Lung (tissue), 12 donors: ENCODE results near the gene PNLIPRP1. TPM values are rescaled to one million over a fixed set of nuclear protein-coding genes. Genes with fewer than 3 reads are reported as not detected.

ENCODE experiments used
- ATAC-seq: fragments of 200-7000 bp; cut with Tn5 transposase; one replicate; pipeline ENCODE4 v1.9.1; 2020; ENCODE audit warnings: moderate number of reproducible peaks; ENCODE audit not compliant: insufficient read depth, low FRiP score
- DNase-seq, 3 donors: peaks; one replicate each; pipeline ENCODE4 v3.0.0-alpha.2; 2013 to 2017
- H3K27ac ChIP-seq, 2 donors: one replicate each; pipeline ENCODE4 v1.5.1; 2013; ENCODE audit warnings: mild to moderate bottlenecking in 2 of 2, moderate library complexity in 2 of 2, control low read depth in 1 of 2, inconsistent platforms in 1 of 2, low read depth in 1 of 2, low read length in 1 of 2
- H3K27me3 ChIP-seq, 3 donors: one replicate each; pipeline ENCODE4 v1.5.1; 2013; ENCODE audit warnings: low read length in 2 of 3; ENCODE audit not compliant: control insufficient read depth in 3 of 3, insufficient read depth in 3 of 3
- H3K36me3 ChIP-seq, 4 donors: one replicate each; pipeline ENCODE4 v1.5.1; 2013; ENCODE audit warnings: low read length in 4 of 4, mild to moderate bottlenecking in 1 of 4, moderate library complexity in 1 of 4; ENCODE audit not compliant: control insufficient read depth in 4 of 4, insufficient read depth in 4 of 4
- H3K4me1 ChIP-seq, 5 donors: one replicate each; pipeline ENCODE4 v1.5.1; 2013; ENCODE audit warnings: low read length in 5 of 5, mild to moderate bottlenecking in 2 of 5, moderate library complexity in 1 of 5; ENCODE audit not compliant: control insufficient read depth in 5 of 5, insufficient read depth in 5 of 5
- H3K4me3 ChIP-seq: one replicate; pipeline ENCODE4 v1.5.1; 2013; ENCODE audit warnings: mild to moderate bottlenecking, control low read depth, moderate library complexity
- H3K9ac ChIP-seq, 2 donors: one replicate each; pipeline ENCODE4 v1.5.1; 2013; ENCODE audit warnings: low read length in 2 of 2, control low read depth in 1 of 2; ENCODE audit not compliant: insufficient read depth in 1 of 2
- H3K9me3 ChIP-seq, 4 donors: one replicate each; pipeline ENCODE4 v1.5.1; 2013; ENCODE audit warnings: low read length in 3 of 4, mild to moderate bottlenecking in 1 of 4, moderate library complexity in 1 of 4; ENCODE audit not compliant: control insufficient read depth in 4 of 4, insufficient read depth in 3 of 4
- WGBS, 2 donors: extraction: QIAGEN DNeasy Blood & Tissue Kit; methylation state at CpG; one replicate each; pipeline ENCODE4 v1.1.7; 2013; 5-methylcytosine and 5-hydroxymethylcytosine counted together
- polyA plus RNA-seq, 2 donors: library from polyadenylated mRNA; stranded (reverse); fragments of 200-250 nt; gene quantifications; one replicate each; pipeline ENCODE4 v1.2.1, GENCODE V29; 2013
- total RNA-seq, 2 donors: library from RNA; depleted of rRNA in 1 of 2; stranded (reverse); fragments of >200 nt in 1 of 2; gene quantifications; one replicate each; pipeline ENCODE4 v1.2.1, GENCODE V29; 2014 to 2021
- TF ChIP-seq, protein P1 (sequence below): IDR thresholded peaks from 2 replicates; pipeline ENCODE4 v1.5.1; 2012; ENCODE audit warnings: mild to moderate bottlenecking; ENCODE audit errors: control extremely low read depth, extremely low read depth
- donor health status: control.
- donor health status: control.
- donor health status: Bipolar disorder and iron deficiency.
- donor health status: healthy.
- donor health status: DM: yes; HTN: yes; CAD: no.

Gene PNLIPRP1
- total and polyA plus RNA-seq, 4 donors = 0.26 to 1.4 TPM; not detected in 2

DNA sequence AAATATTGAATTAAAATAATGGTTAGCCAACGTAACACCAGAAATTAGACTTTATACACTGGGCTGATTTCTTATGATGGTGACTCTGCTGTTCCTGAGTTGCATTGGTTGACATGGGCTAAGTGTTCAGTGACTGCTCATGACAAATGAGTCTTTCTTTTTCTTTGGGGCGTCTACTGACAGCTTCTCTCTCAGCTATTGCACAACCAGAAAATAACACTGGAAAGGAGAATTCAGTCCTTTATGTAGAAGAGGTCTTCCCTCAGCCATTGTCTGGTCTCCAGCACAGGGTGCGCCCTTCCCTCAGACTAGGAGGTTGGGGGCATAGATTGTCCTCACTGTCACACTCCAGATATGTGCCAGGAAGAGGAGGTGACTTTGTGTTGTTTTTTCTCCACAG, 23.4 kb upstream of the PNLIPRP1 start:
- no peak overlapping the region for H3K4me3 ChIP-seq
- H3K36me3 ChIP-seq = no peaks in the 10 kb centered on the region
- no peak overlapping the region for H3K27ac ChIP-seq
- 65 to 69% methylated on average over 3 of the region's 3 CpGs for WGBS, 2 donors
- no peak overlapping the region for H3K9ac ChIP-seq
- DNase-seq (no peak), ATAC-seq (no peak)
- no peaks in the 10 kb centered on the region for H3K4me1 ChIP-seq
- H3K9me3 ChIP-seq = no peaks in the 10 kb centered on the region
- H3K27me3 ChIP-seq = no peaks in the 10 kb centered on the region
- TF ChIP-seq, protein P1, sequence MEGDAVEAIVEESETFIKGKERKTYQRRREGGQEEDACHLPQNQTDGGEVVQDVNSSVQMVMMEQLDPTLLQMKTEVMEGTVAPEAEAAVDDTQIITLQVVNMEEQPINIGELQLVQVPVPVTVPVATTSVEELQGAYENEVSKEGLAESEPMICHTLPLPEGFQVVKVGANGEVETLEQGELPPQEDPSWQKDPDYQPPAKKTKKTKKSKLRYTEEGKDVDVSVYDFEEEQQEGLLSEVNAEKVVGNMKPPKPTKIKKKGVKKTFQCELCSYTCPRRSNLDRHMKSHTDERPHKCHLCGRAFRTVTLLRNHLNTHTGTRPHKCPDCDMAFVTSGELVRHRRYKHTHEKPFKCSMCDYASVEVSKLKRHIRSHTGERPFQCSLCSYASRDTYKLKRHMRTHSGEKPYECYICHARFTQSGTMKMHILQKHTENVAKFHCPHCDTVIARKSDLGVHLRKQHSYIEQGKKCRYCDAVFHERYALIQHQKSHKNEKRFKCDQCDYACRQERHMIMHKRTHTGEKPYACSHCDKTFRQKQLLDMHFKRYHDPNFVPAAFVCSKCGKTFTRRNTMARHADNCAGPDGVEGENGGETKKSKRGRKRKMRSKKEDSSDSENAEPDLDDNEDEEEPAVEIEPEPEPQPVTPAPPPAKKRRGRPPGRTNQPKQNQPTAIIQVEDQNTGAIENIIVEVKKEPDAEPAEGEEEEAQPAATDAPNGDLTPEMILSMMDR = no peak

DNA sequence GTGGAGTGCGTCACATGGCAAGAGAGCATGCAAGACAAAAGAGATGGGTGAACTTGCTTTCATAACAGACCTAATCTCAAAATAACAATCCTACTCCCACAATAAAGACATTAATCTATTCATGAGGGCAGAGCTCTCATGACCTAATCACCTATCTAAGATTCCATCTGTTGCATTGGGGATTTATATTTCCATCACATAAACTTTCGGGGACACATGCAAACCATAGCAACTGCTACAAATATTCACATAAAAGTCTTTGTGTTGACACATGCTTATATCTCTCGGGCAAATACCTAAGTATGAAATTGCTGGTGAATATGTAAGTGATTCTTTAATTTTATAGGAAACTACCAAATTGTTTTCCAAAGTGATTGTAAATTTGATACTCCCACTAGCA, 16.0 kb upstream of the PNLIPRP1 start:
- WGBS, 2 donors = 87 to 90% methylated on average over 3 of the region's 3 CpGs
- TF ChIP-seq, protein P1 = no peak
- H3K4me3 ChIP-seq = no peak overlapping the region

GRCh38 chr10:116587878-116588591, 2.7 kb upstream of the PNLIPRP1 start:
- ATAC-seq = no peak
- no peaks in the 10 kb centered on the region for H3K4me1 ChIP-seq
- no peaks in the 10 kb centered on the region for H3K36me3 ChIP-seq

More for the DNA sequence above, 16.0 kb upstream of the PNLIPRP1 start:
- no peaks in the 10 kb centered on the region for H3K27me3 ChIP-seq
- DNase-seq (no peak), ATAC-seq (no peak)
- H3K9me3 ChIP-seq = no peaks in the 10 kb centered on the region
- H3K27ac ChIP-seq = no peak overlapping the region
- no peak overlapping the region for H3K9ac ChIP-seq
- no peaks in the 10 kb centered on the region for H3K36me3 ChIP-seq
- H3K4me1 ChIP-seq = no peaks in the 10 kb centered on the region

More at GRCh38 chr10:116587878-116588591, 2.7 kb upstream of the PNLIPRP1 start:
- TF ChIP-seq, protein P1 = no peak
- Histone ChIP-seq H3K4me3 (no peak overlapping the region), H3K9ac (no peak overlapping the region), H3K9me3 (peaks cover 0 to 5% (median 0%) of the 10 kb centered on the region in 4 donors), H3K27me3 (no peaks in the 10 kb centered on the region), H3K27ac (no peak overlapping the region)
- 91 to 95% methylated on average over 8 of the region's 8 CpGs for WGBS, 2 donors
- DNase-seq = no peak
